GM12878 (cell line): ENCODE measurements around the gene ORM2. TPM values are rescaled to one million over a fixed set of nuclear protein-coding genes. Genes with fewer than 3 reads are reported as not detected.

Experiments
- ATAC-seq: fragments of 200-7000 bp; cut with Tn5 transposase; 3 replicates; pipeline ENCODE4 v1.9.1; 2020; ENCODE audit warnings: mild to moderate bottlenecking, moderate library complexity
- BruUV-seq: library from RNA; stranded (reverse); fragments of 400-500 nt; replicated peaks from 2 replicates; lab custom pipeline; 2021; lab: Mats Ljungman, UMichigan
- CTCF ChIA-PET: fragments of 300-600 bp; sonication (Branson Sonifier 250); formaldehyde crosslinking; extraction: SDS; loops from one replicate; lab custom pipeline; 2021; ENCODE audit warnings: inconsistent platforms; lab: Yijun Ruan, JAX
- POLR2A ChIA-PET: fragments of 350-600 bp; formaldehyde crosslinking; extraction: SDS; loops from one replicate; lab custom pipeline; 2021; ENCODE audit warnings: inconsistent platforms; lab: Charles Lee
- RAD21 ChIA-PET: fragments of 300-600 bp; sonication (Branson Sonifier 250); formaldehyde crosslinking; loops from one replicate; lab custom pipeline; 2023; ENCODE audit warnings: antibody characterized with exemption; ENCODE audit not compliant: unreplicated experiment; lab: Charles Lee
- SMC1A ChIA-PET: fragments of 300-600 bp; sonication (Branson Sonifier 250); formaldehyde crosslinking; loops from one replicate; lab custom pipeline; 2023; ENCODE audit not compliant: unreplicated experiment, uncharacterized antibody; lab: Charles Lee
- DNase-seq: peaks from one replicate; pipeline ENCODE4 v3.0.0-alpha.2; 2011; ENCODE audit warnings: low read depth, low spot score
- FAIRE-seq: peaks from 3 replicates; lab custom pipeline; 2011; peaks lifted over from hg19 to GRCh38; lab: Jason Lieb, UNC
- H2AFZ ChIP-seq: 2 replicates; pipeline ENCODE4 v1.6.0; 2011; ENCODE audit warnings: low read depth, low read length, control low read depth; ENCODE audit not compliant: control insufficient read depth
- H3K27ac ChIP-seq: 2 replicates; pipeline ENCODE4 v1.5.1; 2011; ENCODE audit warnings: control low read depth; ENCODE audit not compliant: control insufficient read depth, insufficient read depth
- H3K27me3 ChIP-seq, 2 experiments: replicated peaks in 1 of 2; 2 replicates each; pipeline versions ENCODE4 v1.6.0 to v1.6.1; 2011; ENCODE audit warnings: low read length in 1 of 2; ENCODE audit not compliant: control insufficient read depth in 2 of 2, insufficient read depth in 2 of 2
- H3K36me3 ChIP-seq, 2 experiments: 2 replicates each; pipeline ENCODE4 v1.5.1; 2011; ENCODE audit warnings: low read length in 1 of 2; ENCODE audit not compliant: control insufficient read depth in 2 of 2, insufficient read depth in 2 of 2
- H3K4me1 ChIP-seq: 2 replicates; pipeline ENCODE4 v1.6.1; 2011; ENCODE audit warnings: mild to moderate bottlenecking, low read length, moderate library complexity, mixed read lengths; ENCODE audit not compliant: control insufficient read depth, insufficient read depth
- H3K4me2 ChIP-seq: 2 replicates; pipeline ENCODE4 v1.6.0; 2011; ENCODE audit warnings: control low read depth; ENCODE audit not compliant: control insufficient read depth, insufficient read depth
- H3K4me3 ChIP-seq: fragments of 200-600 bp; sonication (generic); 2 replicates; pipeline ENCODE4 v1.5.1; 2016
- H3K79me2 ChIP-seq: 2 replicates; pipeline ENCODE4 v1.6.0; 2011; ENCODE audit warnings: low read length; ENCODE audit not compliant: control insufficient read depth, insufficient read depth
- H3K9ac ChIP-seq: 2 replicates; pipeline ENCODE4 v1.8.0; 2011; ENCODE audit warnings: low read length, control low read depth, mixed read lengths; ENCODE audit not compliant: control insufficient read depth, insufficient read depth
- H3K9me3 ChIP-seq: replicated peaks from 3 replicates; pipeline ENCODE4 v1.5.1; 2011; ENCODE audit warnings: mild to moderate bottlenecking, low read length; ENCODE audit not compliant: control insufficient read depth, insufficient read depth
- H4K20me1 ChIP-seq: 2 replicates; pipeline ENCODE4 v1.6.0; 2011; ENCODE audit not compliant: control insufficient read depth, insufficient read depth
- ATF7 ChIP-seq: fragments of 450-650 bp; IDR thresholded peaks from 2 replicates; pipeline ENCODE4 v1.6.1; 2016; ENCODE audit warnings: low read depth, mild to moderate bottlenecking
- PAX8 ChIP-seq: fragments of 450-650 bp; IDR thresholded peaks from 2 replicates; pipeline ENCODE4 v1.6.1; 2017; ENCODE audit warnings: mild to moderate bottlenecking, moderate library complexity
- STAT3 ChIP-seq: IDR thresholded peaks from 2 replicates; pipeline ENCODE4 v1.6.1; 2011; ENCODE audit warnings: low read depth, low read length, improper control_type of control experiment
- SUPT20H ChIP-seq: IDR thresholded peaks from 2 replicates; pipeline ENCODE4 v1.6.1; 2011; ENCODE audit warnings: low read depth, mild to moderate bottlenecking, low read length, moderate library complexity, borderline replicate concordance; ENCODE audit not compliant: control insufficient read depth
- YY1 ChIP-seq: IDR thresholded peaks from 2 replicates; pipeline ENCODE4 v1.6.1; 2011; ENCODE audit warnings: low read depth, mild to moderate bottlenecking, low read length
- ZNF24 ChIP-seq: fragments of 450-650 bp; IDR thresholded peaks from 2 replicates; pipeline ENCODE4 v1.6.1; 2017; ENCODE audit warnings: antibody characterized with exemption, mild to moderate bottlenecking
- WGBS: methylation state at CpG from one replicate; pipeline ENCODE4 v1.1.6; 2016; ENCODE audit warnings: low lambda C conversion rate; ENCODE audit not compliant: insufficient replicate concordance, insufficient coverage; ENCODE audit errors: missing lambda C conversion rate; 5-methylcytosine and 5-hydroxymethylcytosine counted together
- in situ Hi-C: fragments of 300-500 bp; cut with MboI; formaldehyde crosslinking; loops from 9 replicates; pipeline ENCODE4 v1.14.3; 2018; ENCODE audit warnings: mixed read lengths
- intact Hi-C: fragments of 100-400 bp; cut with micrococcal nuclease; formaldehyde crosslinking; loops from one replicate; pipeline ENCODE4 v1.14.2; 2022; ENCODE audit not compliant: unreplicated experiment
- polyA plus RNA-seq, 11 experiments: library from polyadenylated mRNA; depleted of rRNA in 4 of 11; unstranded in 6 of 11; stranded (reverse) in 5 of 11; fragments of >200 nt; fragmentation: Nextera tagmentation in 4 of 11; fragmentation: Illumina TruSeq in 1 of 11; extraction: Ambion mirVana in 4 of 11; extraction: Trizol in 1 of 11; gene quantifications; 1 replicate in 1 of 11; 2 replicates in 10 of 11; pipeline versions ENCODE4 v1.2.1 to v1.2.3, GENCODE V29; 2011 to 2016; ENCODE audit warnings: inconsistent platforms in 2 of 11, missing spikeins in 2 of 11, low read depth in 1 of 11
- total RNA-seq, 4 experiments: library from RNA; depleted of rRNA in 3 of 4; stranded (reverse); fragments of >200 nt in 3 of 4; fragmentation: Illumina TruSeq in 1 of 4; extraction: Trizol in 1 of 4; gene quantifications; 2 replicates each; pipeline versions ENCODE4 v1.2.1 to v1.2.3, GENCODE V29; 2013 to 2021
- TF ChIP-seq, protein P1 (sequence below): IDR thresholded peaks from 2 replicates; pipeline ENCODE4 v1.6.1; 2011; ENCODE audit warnings: borderline replicate concordance, low read depth, mild to moderate bottlenecking, moderate library complexity, low read length; ENCODE audit not compliant: insufficient read depth, poor library complexity, severe bottlenecking

ORM2 gene
- total and polyA plus RNA-seq, 10 of the 15 experiments (the other 5 are each of a cell fraction or from before 2014, with no cell fraction given), result 0.64 TPM; not detected in 9

DNA sequence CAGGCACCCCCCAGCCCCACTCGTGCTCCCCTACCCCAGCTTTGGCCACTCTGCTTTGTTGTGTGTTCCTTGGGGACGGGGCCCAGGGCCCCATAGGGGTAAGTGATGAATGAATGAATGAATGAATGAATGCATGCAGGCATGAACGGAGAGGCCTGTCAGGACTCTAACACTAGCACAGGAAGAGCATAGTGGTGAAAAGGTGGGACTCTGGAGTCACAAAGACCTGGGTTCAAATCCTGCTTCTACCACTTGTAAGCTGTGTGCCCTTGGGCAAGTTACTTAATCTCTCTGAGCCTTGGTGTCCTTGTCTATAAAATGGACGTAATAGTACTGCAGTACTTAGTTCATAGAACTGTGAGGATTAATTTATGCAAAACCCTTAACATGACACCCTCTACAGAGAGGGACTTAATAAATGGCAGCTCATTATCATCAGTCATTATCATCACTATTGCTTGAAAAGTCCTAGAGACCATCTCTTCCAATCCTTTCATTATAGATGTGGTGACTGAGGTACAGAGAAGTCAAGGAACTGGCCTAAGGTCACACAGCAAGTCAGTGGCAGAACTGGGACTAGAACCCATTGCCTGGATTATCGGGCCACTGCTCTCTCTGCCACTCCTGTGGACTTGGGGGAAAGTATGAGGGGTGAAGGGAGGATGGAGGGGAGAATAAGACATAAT, 13.2 kb downstream of the ORM2 start:
- H3K27ac ChIP-seq, result no peak overlapping the region
- no peak for FAIRE-seq
- WGBS, result 86% methylated on average over 5 of the region's 5 CpGs
- in situ Hi-C loops (no loop called here), intact Hi-C loops (loop anchor here (5.0 to 10.0 kb wide), 2 partner anchors 162 to 309 kb away; partner anchors contain the start of gene WHRN)
- peaks cover 55 to 74% of the 10 kb centered on the region in 2 experiments for H3K36me3 ChIP-seq
- SMC1A ChIA-PET, result interaction anchor here (0.9 to 5.7 kb wide), 5 partner anchors 9 to 57 kb away, joined by 3 to 50 read pairs (median 3); partner anchors contain the start of gene AKNA
- H4K20me1 ChIP-seq, result 0 out of 2 replicates have a peak, but pooled peaks cover 4% of the 10 kb centered on the region
- H3K4me1 ChIP-seq, result peaks cover 6% of the 10 kb centered on the region; the same call in 1 of the 2 replicates
- ATAC-seq, result no peak
- DNase-seq, result no peak
- peak; percentile 94 for TF ChIP-seq ZNF24
- no peak for TF ChIP-seq PAX8
- H3K9ac ChIP-seq, result no peak overlapping the region
- H3K27me3 ChIP-seq, result no peaks in the 10 kb centered on the region
- H3K9me3 ChIP-seq, result no peaks in the 10 kb centered on the region
- POLR2A ChIA-PET, result no interaction called here
- no peak overlapping the region for H2AFZ ChIP-seq
- CTCF ChIA-PET, result interaction anchor here (1.6 to 6.6 kb wide), 2 partner anchors 44 to 63 kb away, joined by 6 to 122 read pairs; partner anchors contain the start of gene AKNA
- BruUV-seq, result no TSS peak
- RAD21 ChIA-PET, result no interaction called here
- H3K79me2 ChIP-seq, result no peaks in the 10 kb centered on the region
- no peak overlapping the region for H3K4me2 ChIP-seq
- no peak overlapping the region for H3K4me3 ChIP-seq

DNA sequence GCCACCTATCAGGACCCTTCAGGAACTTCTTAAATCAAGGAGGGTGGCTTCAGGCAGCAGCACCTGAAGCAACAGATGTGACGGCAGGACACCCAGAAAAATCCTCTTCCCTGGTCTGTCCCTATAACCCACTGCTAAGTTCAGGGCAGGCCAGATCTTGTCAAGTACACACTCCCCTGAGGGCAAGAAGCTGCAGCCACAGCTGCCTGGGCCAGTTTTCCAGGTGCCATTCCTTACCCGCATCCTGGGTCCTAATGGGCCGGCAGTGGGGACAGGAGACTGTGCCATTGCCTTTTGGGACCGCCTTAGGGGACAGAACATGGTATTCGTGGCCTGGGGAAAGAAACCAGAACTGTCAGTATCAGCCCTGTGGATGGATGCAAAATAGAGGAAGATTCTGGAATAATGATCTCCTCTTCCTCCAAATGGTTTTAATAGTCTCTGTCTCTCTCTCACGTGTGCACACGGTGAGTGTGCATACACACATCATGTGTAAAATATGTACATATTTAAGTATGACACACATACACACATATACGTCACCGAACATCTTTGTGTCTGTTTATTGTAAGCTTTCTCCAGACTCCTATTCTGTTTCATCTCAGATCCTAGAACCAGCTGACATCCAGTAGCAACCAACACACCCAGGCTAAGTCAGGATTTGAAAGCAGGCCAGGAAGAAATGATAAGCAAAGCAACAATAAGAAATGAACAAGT, 14.0 kb downstream of the ORM2 start:
- SMC1A ChIA-PET, result no interaction called here
- no peak for DNase-seq
- H3K27me3 ChIP-seq, result no peaks in the 10 kb centered on the region
- CTCF ChIA-PET, result interaction anchor here (1.3 to 2.1 kb wide), 3 partner anchors 47 to 310 kb away, joined by 3 to 6 read pairs (median 5); no protein-coding TSS in a partner anchor
- intact Hi-C loops, result loop anchor here (5.0 to 10.0 kb wide), 2 partner anchors 161 to 309 kb away; partner anchors contain the start of gene WHRN
- RAD21 ChIA-PET, result no interaction called here
- POLR2A ChIA-PET, result interaction anchor here (1.2 kb wide), 1 partner anchor 47 kb away, joined by 4 read pairs; no protein-coding TSS in a partner anchor
- H3K79me2 ChIP-seq, result no peaks in the 10 kb centered on the region
- H4K20me1 ChIP-seq, result 0 out of 2 replicates have a peak, but pooled peaks cover 4% of the 10 kb centered on the region
- TF ChIP-seq SUPT20H, result no peak
- TF ChIP-seq ATF7, result no peak
- TF ChIP-seq, protein P1, sequence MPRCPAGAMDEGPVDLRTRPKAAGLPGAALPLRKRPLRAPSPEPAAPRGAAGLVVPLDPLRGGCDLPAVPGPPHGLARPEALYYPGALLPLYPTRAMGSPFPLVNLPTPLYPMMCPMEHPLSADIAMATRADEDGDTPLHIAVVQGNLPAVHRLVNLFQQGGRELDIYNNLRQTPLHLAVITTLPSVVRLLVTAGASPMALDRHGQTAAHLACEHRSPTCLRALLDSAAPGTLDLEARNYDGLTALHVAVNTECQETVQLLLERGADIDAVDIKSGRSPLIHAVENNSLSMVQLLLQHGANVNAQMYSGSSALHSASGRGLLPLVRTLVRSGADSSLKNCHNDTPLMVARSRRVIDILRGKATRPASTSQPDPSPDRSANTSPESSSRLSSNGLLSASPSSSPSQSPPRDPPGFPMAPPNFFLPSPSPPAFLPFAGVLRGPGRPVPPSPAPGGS, result peak; percentile 68
- TF ChIP-seq STAT3, result no peak
- no peak for TF ChIP-seq YY1
- no peak overlapping the region for H2AFZ ChIP-seq
- H3K9me3 ChIP-seq, result no peaks in the 10 kb centered on the region
- no peak overlapping the region for H3K4me3 ChIP-seq
- WGBS, result over 99% methylated on average over 9 of the region's 9 CpGs
- in situ Hi-C loops, result no loop called here
- ATAC-seq, result no peak
- H3K4me1 ChIP-seq, result peaks cover 8% of the 10 kb centered on the region; the same call in 1 of the 2 replicates
- H3K27ac ChIP-seq, result no peak overlapping the region
- no peak for FAIRE-seq
- peaks cover 57 to 71% of the 10 kb centered on the region in 2 experiments for H3K36me3 ChIP-seq
- H3K9ac ChIP-seq, result no peak overlapping the region
- no peak overlapping the region for H3K4me2 ChIP-seq
- BruUV-seq, result no TSS peak
